Caco-2 (cell line): Measurements from ENCODE around the gene GPR52. TPM values are rescaled to one million over a fixed set of nuclear protein-coding genes. Genes with fewer than 3 reads are reported as not detected.

Experiments
- Bru-seq: library from RNA; stranded (reverse); fragments of 400-500 nt; gene quantifications from one replicate; lab custom pipeline; 2021; lab: Mats Ljungman, UMichigan
- BruChase-seq, 2 experiments: library from RNA; stranded (reverse); fragments of 400-500 nt; gene quantifications; one replicate each; lab custom pipeline; 2021; lab: Mats Ljungman, UMichigan
- BruUV-seq: library from RNA; stranded (reverse); fragments of 400-500 nt; replicated peaks from 2 replicates; lab custom pipeline; 2021; lab: Mats Ljungman, UMichigan
- CTCF ChIA-PET: fragments of 300-600 bp; sonication (Branson Sonifier 250); formaldehyde crosslinking; loops from one replicate; lab custom pipeline; 2022; ENCODE audit warnings: antibody characterized with exemption; lab: Charles Lee
- POLR2A ChIA-PET: fragments of 300-600 bp; sonication (Branson Sonifier 250); formaldehyde crosslinking; loops from one replicate; lab custom pipeline; 2022; ENCODE audit warnings: antibody characterized with exemption; lab: Charles Lee
- DNase-seq, 2 experiments: peaks; one replicate each; pipeline versions ENCODE4 v3.0.0 to v3.0.0-alpha.2; 2020 to 2022
- H3K27me3 ChIP-seq: replicated peaks from 2 replicates; pipeline ENCODE4 v1.6.0; 2011; ENCODE audit warnings: low read length; ENCODE audit not compliant: control insufficient read depth, insufficient read depth
- H3K36me3 ChIP-seq: 2 replicates; pipeline ENCODE4 v1.5.1; 2011; ENCODE audit warnings: low read length; ENCODE audit not compliant: control insufficient read depth, insufficient read depth
- H3K4me1 ChIP-seq: fragments of 250-450 bp; sonication (Bioruptor Pico); 2 replicates; pipeline ENCODE4 v1.5.1; 2020; ENCODE audit warnings: mild to moderate bottlenecking
- H3K4me3 ChIP-seq: 2 replicates; pipeline ENCODE4 v1.5.1; 2011; ENCODE audit warnings: low read depth, mild to moderate bottlenecking, control low read depth, low read length
- H3K9me3 ChIP-seq: fragments of 250-450 bp; sonication (Bioruptor Pico); 2 replicates; pipeline ENCODE4 v1.5.1; 2020; ENCODE audit warnings: mild to moderate bottlenecking, moderate library complexity
- H3K27ac Mint-ChIP-seq: one replicate; pipeline ENCODE4 v1.8.0; 2022; ENCODE audit warnings: mixed read lengths; ENCODE audit not compliant: unreplicated experiment
- H3K27me3 Mint-ChIP-seq: one replicate; pipeline ENCODE4 v1.8.0; 2022; ENCODE audit warnings: mixed read lengths; ENCODE audit not compliant: insufficient read depth, unreplicated experiment
- H3K36me3 Mint-ChIP-seq: one replicate; pipeline ENCODE4 v1.8.0; 2022; ENCODE audit warnings: mild to moderate bottlenecking, mixed read lengths; ENCODE audit not compliant: insufficient read depth, unreplicated experiment
- H3K4me1 Mint-ChIP-seq: one replicate; pipeline ENCODE4 v1.8.0; 2022; ENCODE audit warnings: low read depth, mixed read lengths; ENCODE audit not compliant: unreplicated experiment
- H3K4me3 Mint-ChIP-seq: one replicate; pipeline ENCODE4 v1.8.0; 2022; ENCODE audit warnings: mild to moderate bottlenecking, moderate library complexity, mixed read lengths; ENCODE audit not compliant: unreplicated experiment
- H3K9me3 Mint-ChIP-seq: one replicate; pipeline ENCODE4 v1.8.0; 2022; ENCODE audit warnings: mixed read lengths; ENCODE audit not compliant: unreplicated experiment
- intact Hi-C: fragments of 100-400 bp; cut with micrococcal nuclease; formaldehyde crosslinking; loops from one replicate; pipeline ENCODE4 v1.10.0; 2022; ENCODE audit not compliant: unreplicated experiment
- long read RNA-seq: library from polyadenylated mRNA; stranded (forward); transcript quantifications from one replicate; pipeline ENCODE4 v2.0.0, GENCODE V29; 2022
- total RNA-seq: library from RNA; stranded (reverse); gene quantifications from 2 replicates; pipeline ENCODE4 v1.2.3, GENCODE V29; 2022
- TF ChIP-seq, protein P1 (sequence below), 2 experiments: fragments of 200-600 bp in 1 of 2; IDR thresholded peaks; 1 replicate in 1 of 2; 2 replicates in 1 of 2; pipeline versions ENCODE4 v1.5.1 to v1.8.0; 2011 to 2022; ENCODE audit warnings: antibody characterized with exemption in 1 of 2, control low read depth in 1 of 2, inconsistent platforms in 1 of 2, low read depth in 1 of 2, low read length in 1 of 2, mild to moderate bottlenecking in 1 of 2, moderate library complexity in 1 of 2; ENCODE audit not compliant: insufficient read depth in 1 of 2, severe bottlenecking in 1 of 2, unreplicated experiment in 1 of 2

The GPR52 gene, protein sequence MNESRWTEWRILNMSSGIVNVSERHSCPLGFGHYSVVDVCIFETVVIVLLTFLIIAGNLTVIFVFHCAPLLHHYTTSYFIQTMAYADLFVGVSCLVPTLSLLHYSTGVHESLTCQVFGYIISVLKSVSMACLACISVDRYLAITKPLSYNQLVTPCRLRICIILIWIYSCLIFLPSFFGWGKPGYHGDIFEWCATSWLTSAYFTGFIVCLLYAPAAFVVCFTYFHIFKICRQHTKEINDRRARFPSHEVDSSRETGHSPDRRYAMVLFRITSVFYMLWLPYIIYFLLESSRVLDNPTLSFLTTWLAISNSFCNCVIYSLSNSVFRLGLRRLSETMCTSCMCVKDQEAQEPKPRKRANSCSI
- 0.75 and 1.2 TPM in 2 replicates for total RNA-seq
- Bru-seq, nascent RNA, result percentile 64 among the genes with signal in this experiment
- BruChase-seq, experiment 1, labeled RNA remaining after a 2-hour chase, result percentile 76 among the genes with signal in this experiment
- BruChase-seq, experiment 2, labeled RNA remaining after a 6-hour chase, result percentile 55 among the genes with signal in this experiment
- long read RNA-seq, result 0 reads

DNA sequence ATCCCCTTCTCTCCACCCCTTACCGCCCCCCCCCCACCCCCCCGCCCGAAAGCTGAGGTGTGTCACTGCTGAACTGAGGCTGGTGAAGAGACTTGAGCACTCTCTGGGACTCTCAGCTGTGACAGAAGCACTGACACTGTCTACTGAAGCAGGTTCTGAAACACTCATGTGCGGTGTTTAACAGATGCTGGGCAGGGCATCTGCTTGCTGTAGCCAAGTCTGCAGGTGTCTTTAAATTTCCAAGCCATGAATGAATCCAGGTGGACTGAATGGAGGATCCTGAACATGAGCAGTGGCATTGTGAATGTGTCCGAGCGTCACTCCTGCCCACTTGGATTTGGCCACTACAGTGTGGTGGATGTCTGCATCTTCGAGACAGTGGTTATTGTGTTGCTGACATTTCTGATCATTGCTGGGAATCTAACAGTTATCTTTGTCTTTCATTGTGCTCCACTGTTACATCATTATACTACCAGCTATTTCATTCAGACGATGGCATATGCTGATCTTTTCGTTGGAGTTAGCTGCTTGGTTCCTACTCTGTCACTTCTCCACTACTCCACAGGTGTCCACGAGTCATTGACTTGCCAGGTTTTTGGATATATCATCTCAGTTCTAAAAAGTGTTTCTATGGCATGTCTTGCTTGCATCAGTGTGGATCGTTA is at the start of gene GPR52:
Gene GPR52, plus strand, starts transcription at position 99 of the 665 bp plus-strand sequence. Its CDS starts 148 bp downstream, at position 247.
- ChIA-PET POLR2A (no interaction called here), CTCF (no interaction called here)
- Histone ChIP-seq H3K27me3 (no peaks in the 10 kb centered on the region), H3K9me3 (no peaks in the 10 kb centered on the region), H3K36me3 (no peaks in the 10 kb centered on the region), H3K4me1 (no peaks in the 10 kb centered on the region), H3K4me3 (no peak within 1 kb of the TSS)
- H3K27me3 Mint-ChIP-seq, result no peaks in the 10 kb centered on the region
- no peaks in the 10 kb centered on the region for H3K36me3 Mint-ChIP-seq
- H3K4me1 Mint-ChIP-seq, result no peaks in the 10 kb centered on the region
- no peak for DNase-seq
- no TSS peak for BruUV-seq
- H3K27ac Mint-ChIP-seq, result no peak within 1 kb of the TSS
- H3K9me3 Mint-ChIP-seq, result no peaks in the 10 kb centered on the region
- TF ChIP-seq, protein P1, sequence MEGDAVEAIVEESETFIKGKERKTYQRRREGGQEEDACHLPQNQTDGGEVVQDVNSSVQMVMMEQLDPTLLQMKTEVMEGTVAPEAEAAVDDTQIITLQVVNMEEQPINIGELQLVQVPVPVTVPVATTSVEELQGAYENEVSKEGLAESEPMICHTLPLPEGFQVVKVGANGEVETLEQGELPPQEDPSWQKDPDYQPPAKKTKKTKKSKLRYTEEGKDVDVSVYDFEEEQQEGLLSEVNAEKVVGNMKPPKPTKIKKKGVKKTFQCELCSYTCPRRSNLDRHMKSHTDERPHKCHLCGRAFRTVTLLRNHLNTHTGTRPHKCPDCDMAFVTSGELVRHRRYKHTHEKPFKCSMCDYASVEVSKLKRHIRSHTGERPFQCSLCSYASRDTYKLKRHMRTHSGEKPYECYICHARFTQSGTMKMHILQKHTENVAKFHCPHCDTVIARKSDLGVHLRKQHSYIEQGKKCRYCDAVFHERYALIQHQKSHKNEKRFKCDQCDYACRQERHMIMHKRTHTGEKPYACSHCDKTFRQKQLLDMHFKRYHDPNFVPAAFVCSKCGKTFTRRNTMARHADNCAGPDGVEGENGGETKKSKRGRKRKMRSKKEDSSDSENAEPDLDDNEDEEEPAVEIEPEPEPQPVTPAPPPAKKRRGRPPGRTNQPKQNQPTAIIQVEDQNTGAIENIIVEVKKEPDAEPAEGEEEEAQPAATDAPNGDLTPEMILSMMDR (IDR thresholded peaks at IDR 0.05; ENCODE audit: insufficient read depth in 1 of 2, low read depth in 1 of 2, low read length in 1 of 2, severe bottlenecking in 1 of 2, unreplicated experiment in 1 of 2), result no peak
- H3K4me3 Mint-ChIP-seq, result no peak within 1 kb of the TSS
- intact Hi-C loops, result no loop called here

DNA sequence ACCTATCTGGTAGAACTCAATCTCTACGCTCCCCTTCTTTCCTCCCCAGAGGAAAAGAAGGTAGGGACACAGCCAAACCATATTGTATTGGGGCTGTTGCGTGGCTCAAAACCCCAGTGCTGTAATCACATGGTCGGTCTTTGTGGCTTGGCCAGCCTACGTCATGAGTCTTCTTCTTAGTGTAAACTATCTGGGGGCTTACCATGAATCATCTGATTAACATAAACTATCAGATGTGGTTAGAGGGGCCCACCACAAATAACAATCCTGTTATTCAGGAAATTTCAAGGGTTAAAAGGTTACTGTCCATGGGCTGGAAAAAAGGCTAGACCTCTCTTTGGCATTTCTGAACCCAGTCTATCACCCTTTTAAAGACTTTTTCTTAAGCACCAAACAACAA is 49.5 kb upstream of the GPR52 start:
- H3K4me3 Mint-ChIP-seq, result no peak overlapping the region
- no peaks in the 10 kb centered on the region for H3K27me3 Mint-ChIP-seq
- no peaks in the 10 kb centered on the region for H3K9me3 ChIP-seq
- TF ChIP-seq, protein P1 (IDR thresholded peaks at IDR 0.05; ENCODE audit: insufficient read depth in 1 of 2, low read depth in 1 of 2, low read length in 1 of 2, severe bottlenecking in 1 of 2, unreplicated experiment in 1 of 2), result no peak
- no peaks in the 10 kb centered on the region for H3K36me3 ChIP-seq
- intact Hi-C loops, result no loop called here
- H3K4me1 ChIP-seq, result no peaks in the 10 kb centered on the region
- POLR2A ChIA-PET, result no interaction called here
- H3K27me3 ChIP-seq, result no peaks in the 10 kb centered on the region
- H3K27ac Mint-ChIP-seq, result no peak overlapping the region
- no TSS peak for BruUV-seq
- H3K36me3 Mint-ChIP-seq, result no peaks in the 10 kb centered on the region
- no peak for DNase-seq
- no peak overlapping the region for H3K4me3 ChIP-seq
- H3K9me3 Mint-ChIP-seq, result no peaks in the 10 kb centered on the region
- CTCF ChIA-PET, result no interaction called here
- H3K4me1 Mint-ChIP-seq, result no peaks in the 10 kb centered on the region

DNA sequence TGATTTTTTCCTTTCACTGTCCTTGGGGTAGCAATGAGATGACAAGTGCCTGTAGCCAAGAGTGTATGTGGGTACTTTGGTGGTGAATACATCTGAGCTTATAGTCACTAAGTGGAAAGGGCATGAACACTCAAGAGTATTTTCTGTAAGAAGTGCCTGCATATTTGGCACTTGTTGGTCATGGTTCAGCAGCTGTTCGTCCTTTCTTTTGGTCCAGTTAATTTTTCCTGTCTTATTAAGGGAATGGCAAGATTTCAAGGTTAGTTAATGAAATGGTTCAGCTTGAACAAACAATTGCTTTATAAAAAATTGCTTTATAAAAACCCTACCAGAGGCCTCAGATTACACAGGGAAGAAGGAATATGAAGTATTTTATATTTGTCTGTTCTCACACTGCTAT is 48.6 kb upstream of the GPR52 start:
- H3K9me3 Mint-ChIP-seq, result no peaks in the 10 kb centered on the region
- H3K27me3 Mint-ChIP-seq, result no peaks in the 10 kb centered on the region
- H3K36me3 Mint-ChIP-seq, result no peaks in the 10 kb centered on the region
- no peak overlapping the region for H3K4me3 ChIP-seq
- H3K9me3 ChIP-seq, result no peaks in the 10 kb centered on the region
- no peaks in the 10 kb centered on the region for H3K4me1 ChIP-seq
- H3K4me1 Mint-ChIP-seq, result no peaks in the 10 kb centered on the region
- H3K27me3 ChIP-seq, result no peaks in the 10 kb centered on the region
- no peaks in the 10 kb centered on the region for H3K36me3 ChIP-seq
- no peak overlapping the region for H3K27ac Mint-ChIP-seq
- ChIA-PET CTCF (no interaction called here), POLR2A (no interaction called here)
- TF ChIP-seq, protein P1 (IDR thresholded peaks at IDR 0.05; ENCODE audit: insufficient read depth in 1 of 2, low read depth in 1 of 2, low read length in 1 of 2, severe bottlenecking in 1 of 2, unreplicated experiment in 1 of 2), result no peak
- intact Hi-C loops, result no loop called here
- no peak for DNase-seq
- H3K4me3 Mint-ChIP-seq, result no peak overlapping the region
- BruUV-seq, result no TSS peak
